Epithelial cell of esophagus (primary cell): ENCODE results near the gene POU1F1.
A peak's percentile ranks its signal among the peaks of the same experiment; 100 is the strongest.

Source experiments
- DNase-seq: peaks from one replicate; pipeline ENCODE4 v3.0.0; 2010; ENCODE audit warnings: low read depth
- H3K4me3 ChIP-seq: 2 replicates; pipeline ENCODE4 v1.5.1; 2011; ENCODE audit warnings: mild to moderate bottlenecking, low read length, control low read depth
- TF ChIP-seq, protein P1 (sequence below): IDR thresholded peaks from 2 replicates; pipeline ENCODE4 v1.5.1; 2011; ENCODE audit warnings: low read depth, mild to moderate bottlenecking, low read length, control low read depth, inconsistent platforms; ENCODE audit not compliant: insufficient read depth; ENCODE audit errors: missing control alignments

Gene POU1F1, protein sequence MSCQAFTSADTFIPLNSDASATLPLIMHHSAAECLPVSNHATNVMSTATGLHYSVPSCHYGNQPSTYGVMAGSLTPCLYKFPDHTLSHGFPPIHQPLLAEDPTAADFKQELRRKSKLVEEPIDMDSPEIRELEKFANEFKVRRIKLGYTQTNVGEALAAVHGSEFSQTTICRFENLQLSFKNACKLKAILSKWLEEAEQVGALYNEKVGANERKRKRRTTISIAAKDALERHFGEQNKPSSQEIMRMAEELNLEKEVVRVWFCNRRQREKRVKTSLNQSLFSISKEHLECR

DNA sequence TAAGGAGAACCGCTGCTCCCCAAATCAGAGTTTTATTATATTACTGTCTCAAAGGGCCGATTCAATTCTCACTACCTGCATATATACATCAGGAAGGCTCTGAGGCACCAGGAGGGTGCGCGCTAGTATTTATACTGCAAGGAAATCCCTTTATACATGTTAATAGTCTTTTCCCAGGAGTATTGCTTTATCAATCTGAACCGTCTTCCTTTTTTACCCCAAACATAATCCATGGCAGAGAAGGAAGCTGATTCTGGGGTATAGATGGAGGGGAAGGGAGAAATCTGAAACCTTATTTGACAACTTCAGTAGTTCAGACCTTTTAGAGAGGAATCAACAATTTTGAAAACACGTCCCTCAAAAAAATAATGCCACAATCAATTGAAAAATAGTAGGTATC, at the start of gene POU1F1:
Gene POU1F1, minus strand, starts transcription at position 101 of the 400 bp plus-strand sequence. CDS start 122 bp downstream, outside the sequence.
- TF ChIP-seq, protein P1, sequence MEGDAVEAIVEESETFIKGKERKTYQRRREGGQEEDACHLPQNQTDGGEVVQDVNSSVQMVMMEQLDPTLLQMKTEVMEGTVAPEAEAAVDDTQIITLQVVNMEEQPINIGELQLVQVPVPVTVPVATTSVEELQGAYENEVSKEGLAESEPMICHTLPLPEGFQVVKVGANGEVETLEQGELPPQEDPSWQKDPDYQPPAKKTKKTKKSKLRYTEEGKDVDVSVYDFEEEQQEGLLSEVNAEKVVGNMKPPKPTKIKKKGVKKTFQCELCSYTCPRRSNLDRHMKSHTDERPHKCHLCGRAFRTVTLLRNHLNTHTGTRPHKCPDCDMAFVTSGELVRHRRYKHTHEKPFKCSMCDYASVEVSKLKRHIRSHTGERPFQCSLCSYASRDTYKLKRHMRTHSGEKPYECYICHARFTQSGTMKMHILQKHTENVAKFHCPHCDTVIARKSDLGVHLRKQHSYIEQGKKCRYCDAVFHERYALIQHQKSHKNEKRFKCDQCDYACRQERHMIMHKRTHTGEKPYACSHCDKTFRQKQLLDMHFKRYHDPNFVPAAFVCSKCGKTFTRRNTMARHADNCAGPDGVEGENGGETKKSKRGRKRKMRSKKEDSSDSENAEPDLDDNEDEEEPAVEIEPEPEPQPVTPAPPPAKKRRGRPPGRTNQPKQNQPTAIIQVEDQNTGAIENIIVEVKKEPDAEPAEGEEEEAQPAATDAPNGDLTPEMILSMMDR = no peak

GRCh38 chr3:87324609-87325008, 48.2 kb upstream of the POU1F1 start:
- TF ChIP-seq, protein P1 = no peak
- DNase-seq = no peak
- no peak overlapping the region for H3K4me3 ChIP-seq

More for the DNA sequence above, at the start of gene POU1F1:
- H3K4me3 ChIP-seq = no peak within 1 kb of the TSS
- no peak for DNase-seq

- peak; percentile 30 for DNase-seq
- TF ChIP-seq, protein P1 = no peak
- H3K4me3 ChIP-seq = no peak overlapping the region
Measured at GRCh38 chr3:87320756-87321626, 44.6 kb upstream of the POU1F1 start.

- TF ChIP-seq, protein P1 = no peak
- no peak overlapping the region for H3K4me3 ChIP-seq
- DNase-seq = no peak
Measured at GRCh38 chr3:87318617-87319021, 42.2 kb upstream of the POU1F1 start.

- H3K4me3 ChIP-seq = no peak overlapping the region
- DNase-seq = no peak
- TF ChIP-seq, protein P1 = no peak
Measured at GRCh38 chr3:87317779-87318178, 41.4 kb upstream of the POU1F1 start.

DNA sequence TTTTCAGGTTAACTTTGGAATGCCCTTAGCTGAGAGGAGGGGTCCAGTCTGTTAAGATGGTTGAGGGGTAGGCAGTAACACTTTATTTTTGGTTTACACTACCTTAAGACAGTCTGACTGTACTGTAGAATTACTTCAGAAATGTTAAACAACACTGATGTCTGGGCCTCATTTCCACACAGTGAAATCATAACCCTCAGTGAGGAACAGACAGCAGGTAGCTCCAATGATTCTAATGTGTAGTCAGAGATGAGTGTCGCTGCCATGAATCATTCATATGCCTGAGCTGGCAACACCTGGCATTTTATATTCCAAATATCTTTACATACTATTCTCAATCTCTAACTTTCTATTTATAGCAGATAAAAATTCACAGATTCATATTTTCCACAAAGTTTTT, 37.3 kb upstream of the POU1F1 start:
- TF ChIP-seq, protein P1 = no peak
- peak; percentile 87 for DNase-seq
- H3K4me3 ChIP-seq = no peak overlapping the region
